Mesenchymal stem cell (in vitro differentiated cells and primary cell): Measurements from ENCODE around the gene RANBP1.

Experiments used
- DNase-seq: peaks from one replicate; pipeline ENCODE4 v3.0.0-alpha.2; 2013
- H2AFZ ChIP-seq: one replicate; pipeline ENCODE4 v1.6.1; 2013; ENCODE audit warnings: low read depth, mild to moderate bottlenecking, control low read depth, inconsistent platforms, low read length, moderate library complexity
- H2AK5ac ChIP-seq: 2 replicates; pipeline ENCODE4 v1.6.1; 2013; ENCODE audit warnings: low read length, moderate library complexity, mild to moderate bottlenecking, inconsistent platforms; ENCODE audit not compliant: severe bottlenecking
- H2BK120ac ChIP-seq: one replicate; pipeline ENCODE4 v1.6.1; 2013; ENCODE audit warnings: low read depth, mild to moderate bottlenecking, inconsistent platforms, low read length, moderate library complexity
- H2BK12ac ChIP-seq, 2 experiments: one replicate each; pipeline ENCODE4 v1.6.1; 2013; ENCODE audit warnings: inconsistent platforms in 2 of 2, low read length in 2 of 2, mild to moderate bottlenecking in 2 of 2, moderate library complexity in 2 of 2, control low read depth in 1 of 2
- H2BK15ac ChIP-seq: one replicate; pipeline ENCODE4 v1.6.1; 2013; ENCODE audit warnings: mild to moderate bottlenecking, low read depth, inconsistent platforms; ENCODE audit not compliant: poor library complexity, severe bottlenecking
- H2BK5ac ChIP-seq: 2 replicates; pipeline ENCODE4 v1.6.1; 2013; ENCODE audit warnings: low read depth, mild to moderate bottlenecking, low read length, control low read depth, inconsistent platforms; ENCODE audit not compliant: poor library complexity, severe bottlenecking
- H3K14ac ChIP-seq, 2 experiments: one replicate each; pipeline ENCODE4 v1.6.1; 2013; ENCODE audit warnings: inconsistent platforms in 2 of 2, low read length in 2 of 2, control low read depth in 1 of 2, mild to moderate bottlenecking in 1 of 2, moderate library complexity in 1 of 2
- H3K18ac ChIP-seq, 2 experiments: one replicate each; pipeline ENCODE4 v1.6.1; 2013; ENCODE audit warnings: inconsistent platforms in 2 of 2, low read length in 2 of 2, control low read depth in 1 of 2, low read depth in 1 of 2, mild to moderate bottlenecking in 1 of 2
- H3K23ac ChIP-seq, 2 experiments: one replicate each; pipeline ENCODE4 v1.6.1; 2013; ENCODE audit warnings: inconsistent platforms in 2 of 2, low read length in 2 of 2, mild to moderate bottlenecking in 2 of 2, moderate library complexity in 2 of 2, control low read depth in 1 of 2
- H3K27ac ChIP-seq: 2 replicates; pipeline ENCODE4 v1.5.1; 2013; ENCODE audit warnings: mild to moderate bottlenecking, moderate library complexity, low read length, control low read depth, inconsistent platforms; ENCODE audit not compliant: poor library complexity, severe bottlenecking
- H3K27me3 ChIP-seq, 2 experiments: 2 replicates each; pipeline versions ENCODE4 v1.6.1 to v1.7.0; 2013; ENCODE audit warnings: low read length in 2 of 2, mild to moderate bottlenecking in 2 of 2, moderate library complexity in 2 of 2, control low read depth in 1 of 2, inconsistent platforms in 1 of 2; ENCODE audit not compliant: control insufficient read depth in 1 of 2, insufficient read depth in 1 of 2
- H3K36me3 ChIP-seq, 2 experiments: 2 replicates each; pipeline versions ENCODE4 v1.6.1 to v1.7.0; 2013; ENCODE audit warnings: low read length in 2 of 2, control low read depth in 1 of 2, inconsistent platforms in 1 of 2, low read depth in 1 of 2, mild to moderate bottlenecking in 1 of 2; ENCODE audit not compliant: insufficient read depth in 2 of 2, control insufficient read depth in 1 of 2
- H3K4ac ChIP-seq, 2 experiments: one replicate each; pipeline ENCODE4 v1.6.1; 2013; ENCODE audit warnings: inconsistent platforms in 2 of 2, low read length in 2 of 2, mild to moderate bottlenecking in 2 of 2, moderate library complexity in 2 of 2, control low read depth in 1 of 2, low read depth in 1 of 2
- H3K4me1 ChIP-seq: 2 replicates; pipeline ENCODE4 v1.6.1; 2013; ENCODE audit warnings: low read depth, low read length, control low read depth; ENCODE audit not compliant: control insufficient read depth, insufficient read depth
- H3K4me2 ChIP-seq: 2 replicates; pipeline ENCODE4 v1.6.1; 2013; ENCODE audit warnings: low read length, mild to moderate bottlenecking, inconsistent platforms; ENCODE audit not compliant: poor library complexity, severe bottlenecking
- H3K4me3 ChIP-seq, 2 experiments: 2 replicates each; pipeline versions ENCODE4 v1.5.1 to v1.7.0; 2013; ENCODE audit warnings: low read length in 2 of 2, mild to moderate bottlenecking in 2 of 2, control low read depth in 1 of 2, low read depth in 1 of 2; ENCODE audit not compliant: insufficient read depth in 1 of 2
- H3K79me1 ChIP-seq: replicated peaks from 2 replicates; pipeline ENCODE4 v1.6.1; 2013; ENCODE audit warnings: mild to moderate bottlenecking, control low read depth, low read length, inconsistent platforms; ENCODE audit not compliant: poor library complexity, severe bottlenecking
- H3K9ac ChIP-seq: 2 replicates; pipeline ENCODE4 v1.7.0; 2013; ENCODE audit warnings: mild to moderate bottlenecking, low read length, moderate library complexity
- H3K9me3 ChIP-seq: 2 replicates; pipeline ENCODE4 v1.7.0; 2013; ENCODE audit warnings: mild to moderate bottlenecking, low read length; ENCODE audit not compliant: control insufficient read depth
- H4K8ac ChIP-seq: one replicate; pipeline ENCODE4 v1.6.1; 2013; ENCODE audit warnings: inconsistent platforms, mild to moderate bottlenecking, low read length, moderate library complexity
- H4K91ac ChIP-seq: one replicate; pipeline ENCODE4 v1.6.1; 2013; ENCODE audit warnings: mild to moderate bottlenecking, low read length, inconsistent platforms
- WGBS: methylation state at CpG from one replicate; pipeline ENCODE4 v1.1.7; 2013; ENCODE audit warnings: mixed read lengths; 5-methylcytosine and 5-hydroxymethylcytosine counted together

The RANBP1 gene

DNA sequence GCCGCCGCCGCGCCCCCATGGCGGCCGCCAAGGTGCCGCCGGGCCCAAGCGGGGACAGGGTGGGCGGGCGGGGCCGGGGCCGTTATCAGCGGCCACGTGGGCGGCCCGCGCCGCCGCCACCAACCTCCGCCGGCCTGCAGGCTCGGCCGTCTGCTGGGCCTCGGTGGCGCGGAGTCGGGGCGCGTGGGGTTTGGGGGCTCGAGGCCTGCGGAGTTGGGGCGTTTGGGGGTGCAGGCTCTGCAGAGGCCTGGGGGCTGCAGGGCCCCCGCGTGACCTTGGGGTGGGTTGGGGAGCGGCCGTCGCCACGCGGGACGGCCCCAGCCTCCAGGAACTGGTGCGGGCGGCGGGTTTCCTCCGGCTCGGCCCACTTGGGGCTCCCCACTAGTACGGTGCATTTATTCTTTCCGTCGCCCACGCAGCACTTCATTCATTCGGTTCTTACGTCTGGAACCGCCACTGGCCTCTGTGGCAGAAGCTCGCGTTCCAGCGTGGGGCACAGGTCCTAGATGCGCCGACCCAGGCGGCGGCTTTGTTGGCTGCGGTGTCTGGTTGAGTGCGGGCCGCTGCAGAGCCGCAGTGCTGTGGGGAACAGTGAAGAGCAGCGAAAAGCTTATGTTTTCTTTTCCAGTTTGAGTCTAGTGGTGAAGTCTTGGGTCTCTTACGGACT, 1.9 kb downstream of the RANBP1 start:
- H3K27ac ChIP-seq = peak overlapping the region; percentile 58
- no peak overlapping the region for H2BK15ac ChIP-seq
- H3K23ac ChIP-seq = peak overlapping the region in 1 of 2 experiments; percentile 73
- H3K4me1 ChIP-seq = peaks cover 27% of the 10 kb centered on the region
- under 1% methylated on average over 59 of the region's 66 CpGs for WGBS
- no peak overlapping the region for H2AK5ac ChIP-seq
- peak overlapping the region; percentile 96 for H2BK120ac ChIP-seq
- H4K8ac ChIP-seq = peak overlapping the region; percentile 66
- H3K36me3 ChIP-seq = peaks cover 59 to 73% of the 10 kb centered on the region in 2 experiments
- peak overlapping the region; percentile 69 to 72 for H3K4ac ChIP-seq
- H2BK5ac ChIP-seq = no peak overlapping the region
- peaks cover 33% of the 10 kb centered on the region for H3K79me1 ChIP-seq
- peak overlapping the region; percentile 34 for H2AFZ ChIP-seq
- H3K9ac ChIP-seq = peak overlapping the region; percentile 90
- H3K27me3 ChIP-seq = no peaks in the 10 kb centered on the region
- no peaks in the 10 kb centered on the region for H3K9me3 ChIP-seq
- peak overlapping the region; percentile 96 for H3K4me3 ChIP-seq
- H3K14ac ChIP-seq = peak overlapping the region in 1 of 2 experiments; percentile 0
- DNase-seq = peak; percentile 48
- H2BK12ac ChIP-seq = no peak overlapping the region
- H3K4me2 ChIP-seq = peak overlapping the region; percentile 85
- H3K18ac ChIP-seq = peak overlapping the region; percentile 46 to 66
- peak overlapping the region; percentile 86 for H4K91ac ChIP-seq

DNA sequence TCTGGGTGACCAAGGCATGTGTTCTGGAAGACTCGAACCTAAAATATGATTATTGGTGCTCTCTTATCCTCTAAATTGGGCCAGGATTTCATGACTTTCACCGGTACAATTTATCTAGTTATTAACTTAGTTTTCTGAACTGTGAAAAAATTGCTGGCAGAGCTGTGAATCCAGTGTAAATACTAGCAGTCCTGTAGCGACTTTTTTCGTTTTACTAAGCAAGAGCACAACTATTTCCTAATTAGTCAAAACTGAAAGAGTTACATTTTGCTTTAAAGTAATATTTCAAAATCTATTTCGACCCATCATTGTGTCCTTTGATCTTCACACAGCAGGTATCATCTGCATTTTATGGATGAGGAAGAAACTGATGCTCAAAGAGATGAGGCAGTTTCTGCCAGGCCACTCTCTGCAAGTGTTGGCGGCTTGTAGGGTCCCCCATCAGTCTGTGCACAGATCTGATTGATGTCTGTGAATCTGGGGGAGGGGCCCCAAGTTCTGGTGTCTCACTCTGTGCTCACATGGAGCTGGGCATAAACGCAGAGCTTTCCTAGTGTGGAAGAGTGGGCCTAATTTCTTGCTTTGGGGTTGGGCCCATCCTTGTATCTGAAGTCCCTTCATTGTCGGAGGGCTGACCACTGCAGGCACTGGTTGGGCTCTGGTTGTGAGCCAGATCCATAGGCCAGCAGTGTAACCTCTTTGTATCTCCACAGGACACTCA, 2.6 kb downstream of the RANBP1 start:
- Histone ChIP-seq H2BK120ac (no peak overlapping the region), H2BK15ac (no peak overlapping the region), H3K27me3 (no peaks in the 10 kb centered on the region), H3K4me1 (peaks cover 27% of the 10 kb centered on the region), H3K9me3 (no peaks in the 10 kb centered on the region), H2BK12ac (no peak overlapping the region), H3K27ac (peak overlapping the region; percentile 58), H3K18ac (no peak overlapping the region), H4K91ac (no peak overlapping the region), H2AK5ac (no peak overlapping the region), H3K4ac (no peak overlapping the region), H3K9ac (peak overlapping the region; percentile 90), H4K8ac (no peak overlapping the region), H3K4me2 (peak overlapping the region; percentile 85), H3K14ac (no peak overlapping the region), H3K79me1 (peaks cover 29% of the 10 kb centered on the region), H3K23ac (peak overlapping the region in 1 of 2 experiments; percentile 82), H3K36me3 (peaks cover 54 to 73% of the 10 kb centered on the region in 2 experiments), H3K4me3 (peak overlapping the region; percentile 96), H2BK5ac (no peak overlapping the region), H2AFZ (no peak overlapping the region)
- DNase-seq = no peak
- 69% methylated on average over 3 of the region's 8 CpGs for WGBS

DNA sequence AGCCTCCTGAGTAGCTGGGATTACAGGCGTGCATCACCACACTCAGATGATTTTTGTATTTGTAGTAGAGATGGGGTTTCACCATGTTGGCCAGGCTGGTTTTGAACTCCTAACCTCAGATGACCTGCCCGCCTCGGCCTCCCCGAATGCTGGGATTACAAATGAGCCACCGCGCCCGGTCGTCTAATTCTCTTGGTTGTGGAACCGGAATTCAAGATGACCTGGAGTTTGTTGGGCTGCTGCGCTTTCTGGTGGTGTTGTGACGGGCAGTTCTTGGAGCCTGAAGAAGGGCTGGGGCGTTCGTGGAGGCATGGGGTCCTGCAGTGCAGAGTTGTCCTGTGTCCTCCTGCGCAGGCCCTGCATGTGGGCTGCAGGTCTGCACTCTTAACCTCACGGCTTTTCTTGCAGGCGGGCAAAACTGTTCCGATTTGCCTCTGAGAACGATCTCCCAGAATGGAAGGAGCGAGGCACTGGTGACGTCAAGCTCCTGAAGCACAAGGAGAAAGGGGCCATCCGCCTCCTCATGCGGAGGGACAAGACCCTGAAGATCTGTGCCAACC, 6.0 kb downstream of the RANBP1 start:
- no peaks in the 10 kb centered on the region for H3K9me3 ChIP-seq
- H2AK5ac ChIP-seq = no peak overlapping the region
- no peak overlapping the region for H3K27ac ChIP-seq
- H3K4me2 ChIP-seq = no peak overlapping the region
- no peak overlapping the region for H2BK12ac ChIP-seq
- no peak overlapping the region for H3K23ac ChIP-seq
- peak overlapping the region; percentile 17 for H4K8ac ChIP-seq
- H3K27me3 ChIP-seq = no peaks in the 10 kb centered on the region
- H2BK15ac ChIP-seq = no peak overlapping the region
- H3K9ac ChIP-seq = no peak overlapping the region
- no peak overlapping the region for H2AFZ ChIP-seq
- peaks cover 9% of the 10 kb centered on the region for H3K4me1 ChIP-seq
- H3K18ac ChIP-seq = no peak overlapping the region
- WGBS = 94% methylated on average over 22 of the region's 22 CpGs
- no peak overlapping the region for H3K4ac ChIP-seq
- H2BK5ac ChIP-seq = no peak overlapping the region
- no peak for DNase-seq
- no peak overlapping the region for H2BK120ac ChIP-seq
- peaks cover 23% of the 10 kb centered on the region for H3K79me1 ChIP-seq
- H3K36me3 ChIP-seq = peaks cover 64 to 77% of the 10 kb centered on the region in 2 experiments
- H3K14ac ChIP-seq = no peak overlapping the region
- no peak overlapping the region for H4K91ac ChIP-seq
- H3K4me3 ChIP-seq = no peak overlapping the region
